Left ventricle myocardium inferior (tissue), 1 donor: ENCODE measurements around the gene GRIN2C. TPM values are rescaled to one million over a fixed set of nuclear protein-coding genes. Genes with fewer than 3 reads are reported as not detected.

Experiments
- DNase-seq: peaks from one replicate; pipeline ENCODE4 v3.0.0-alpha.2; 2020
- H3K27ac ChIP-seq: fragments of 200-600 bp; replicated peaks from 2 replicates; pipeline ENCODE4 v1.8.0; 2021
- H3K27me3 ChIP-seq: fragments of 200-600 bp; 2 replicates; pipeline ENCODE4 v1.8.0; 2021; ENCODE audit warnings: low read depth
- H3K36me3 ChIP-seq: fragments of 200-600 bp; 2 replicates; pipeline ENCODE4 v1.8.0; 2021
- H3K4me1 ChIP-seq: fragments of 200-600 bp; 2 replicates; pipeline ENCODE4 v1.8.0; 2021
- H3K4me3 ChIP-seq: fragments of 200-600 bp; 2 replicates; pipeline ENCODE4 v1.8.0; 2021; ENCODE audit warnings: mild to moderate bottlenecking, moderate library complexity
- H3K9me3 ChIP-seq: fragments of 200-600 bp; replicated peaks from 2 replicates; pipeline ENCODE4 v1.8.0; 2021
- intact Hi-C: fragments of 100-400 bp; cut with micrococcal nuclease; formaldehyde crosslinking; loops from one replicate; pipeline ENCODE4 v1.11.0; 2022
- total RNA-seq: library from RNA; stranded (reverse); fragmentation: NEBNext Ultra II Directional; extraction: Animal tissue kit (Norgen Biotek cat#: 25700); gene quantifications from one replicate; pipeline ENCODE4 v1.2.1, GENCODE V29; 2021
- TF ChIP-seq, protein P1 (sequence below): fragments of 200-600 bp; IDR thresholded peaks from 2 replicates; pipeline ENCODE4 v1.8.0; 2021; ENCODE audit warnings: antibody characterized with exemption, mild to moderate bottlenecking, borderline replicate concordance
- donor health status: DM: no; HTN: yes; CAD: no; lungs with severe emphysema.

GRIN2C gene
- total RNA-seq, 1 donor from 2014 or later, result 0.52 TPM

DNA sequence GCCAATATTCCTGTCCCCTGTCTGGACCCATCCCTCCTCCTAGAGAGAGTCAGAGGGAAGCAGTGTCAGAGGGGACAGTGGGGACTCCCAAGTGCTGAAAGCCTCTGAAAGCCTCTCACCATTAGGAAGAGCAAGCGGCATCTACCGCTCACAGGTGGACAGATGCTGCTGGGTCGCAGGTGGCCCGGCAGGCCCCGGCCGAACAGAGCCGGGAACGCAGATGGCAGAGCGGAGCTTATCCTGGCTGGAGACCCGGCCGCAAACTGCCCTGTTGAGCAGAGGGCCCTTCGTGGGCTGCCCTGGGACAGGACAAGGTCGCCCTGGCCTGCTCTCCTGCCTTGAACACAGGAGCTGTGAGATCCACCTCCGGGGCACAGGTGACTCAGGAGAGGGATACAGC is 60.6 kb downstream of the GRIN2C start:
- H3K27ac ChIP-seq, result no peak overlapping the region
- no peak overlapping the region for H3K4me3 ChIP-seq
- H3K27me3 ChIP-seq, result no peaks in the 10 kb centered on the region
- no peak for DNase-seq
- H3K4me1 ChIP-seq, result peaks cover 11% of the 10 kb centered on the region
- TF ChIP-seq, protein P1, sequence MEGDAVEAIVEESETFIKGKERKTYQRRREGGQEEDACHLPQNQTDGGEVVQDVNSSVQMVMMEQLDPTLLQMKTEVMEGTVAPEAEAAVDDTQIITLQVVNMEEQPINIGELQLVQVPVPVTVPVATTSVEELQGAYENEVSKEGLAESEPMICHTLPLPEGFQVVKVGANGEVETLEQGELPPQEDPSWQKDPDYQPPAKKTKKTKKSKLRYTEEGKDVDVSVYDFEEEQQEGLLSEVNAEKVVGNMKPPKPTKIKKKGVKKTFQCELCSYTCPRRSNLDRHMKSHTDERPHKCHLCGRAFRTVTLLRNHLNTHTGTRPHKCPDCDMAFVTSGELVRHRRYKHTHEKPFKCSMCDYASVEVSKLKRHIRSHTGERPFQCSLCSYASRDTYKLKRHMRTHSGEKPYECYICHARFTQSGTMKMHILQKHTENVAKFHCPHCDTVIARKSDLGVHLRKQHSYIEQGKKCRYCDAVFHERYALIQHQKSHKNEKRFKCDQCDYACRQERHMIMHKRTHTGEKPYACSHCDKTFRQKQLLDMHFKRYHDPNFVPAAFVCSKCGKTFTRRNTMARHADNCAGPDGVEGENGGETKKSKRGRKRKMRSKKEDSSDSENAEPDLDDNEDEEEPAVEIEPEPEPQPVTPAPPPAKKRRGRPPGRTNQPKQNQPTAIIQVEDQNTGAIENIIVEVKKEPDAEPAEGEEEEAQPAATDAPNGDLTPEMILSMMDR, result no peak
- intact Hi-C loops, result loop anchor here (5.0 kb wide), 1 partner anchor 63 kb away; no protein-coding TSS in a partner anchor
- no peaks in the 10 kb centered on the region for H3K9me3 ChIP-seq
- H3K36me3 ChIP-seq, result peaks cover 71% of the 10 kb centered on the region

- Histone ChIP-seq H3K27me3 (no peaks in the 10 kb centered on the region), H3K36me3 (peaks cover 79% of the 10 kb centered on the region), H3K27ac (no peak overlapping the region), H3K9me3 (no peaks in the 10 kb centered on the region), H3K4me3 (no peak overlapping the region), H3K4me1 (peaks cover 11% of the 10 kb centered on the region)
- intact Hi-C loops, result loop anchor here (5.0 kb wide), 1 partner anchor 64 kb away; no protein-coding TSS in a partner anchor
- TF ChIP-seq, protein P1, result no peak
- no peak for DNase-seq
Measured at GRCh38 chr17:74798239-74798707, 61.4 kb downstream of the GRIN2C start.

DNA sequence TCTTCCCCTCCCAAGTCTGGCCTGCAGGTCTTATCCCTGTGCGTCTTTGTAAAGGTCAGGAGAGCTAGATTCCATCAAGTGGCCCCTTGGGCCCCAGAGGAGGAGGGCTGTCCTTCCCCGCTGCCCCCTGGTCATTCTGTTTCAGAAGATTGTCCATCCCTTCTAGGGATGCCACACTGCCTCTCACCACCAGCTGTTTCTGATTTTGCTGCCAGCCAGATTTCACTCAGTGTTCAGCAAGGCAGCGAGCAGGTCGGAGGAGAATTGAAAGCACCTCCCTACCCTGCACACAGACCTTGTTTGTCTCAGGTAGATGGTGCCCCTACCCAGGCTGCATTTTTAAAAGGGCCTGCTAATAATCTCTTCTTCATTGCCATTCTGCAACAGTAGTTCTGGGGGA is 61.9 kb downstream of the GRIN2C start:
- Histone ChIP-seq H3K9me3 (no peaks in the 10 kb centered on the region), H3K4me1 (peaks cover 11% of the 10 kb centered on the region), H3K4me3 (no peak overlapping the region), H3K27ac (no peak overlapping the region), H3K36me3 (peaks cover 81% of the 10 kb centered on the region), H3K27me3 (no peaks in the 10 kb centered on the region)
- TF ChIP-seq, protein P1, result no peak
- intact Hi-C loops, result loop anchor here (5.0 kb wide), 1 partner anchor 64 kb away; no protein-coding TSS in a partner anchor
- DNase-seq, result no peak

- Histone ChIP-seq H3K27ac (no peak overlapping the region), H3K36me3 (peaks cover 87% of the 10 kb centered on the region), H3K4me3 (no peak overlapping the region), H3K27me3 (no peaks in the 10 kb centered on the region), H3K4me1 (peaks cover 11% of the 10 kb centered on the region), H3K9me3 (no peaks in the 10 kb centered on the region)
- intact Hi-C loops, result loop anchor here (5.0 kb wide), 1 partner anchor 65 kb away; no protein-coding TSS in a partner anchor
- DNase-seq, result no peak
- TF ChIP-seq, protein P1, result no peak
Measured at GRCh38 chr17:74796866-74797265, 62.8 kb downstream of the GRIN2C start.

GRCh38 chr17:74796211-74796610 is 63.5 kb downstream of the GRIN2C start:
- intact Hi-C loops, result loop anchor here (5.0 kb wide), 1 partner anchor 66 kb away; no protein-coding TSS in a partner anchor
- H3K36me3 ChIP-seq, result peaks cover 82% of the 10 kb centered on the region
- peaks cover 13% of the 10 kb centered on the region for H3K4me1 ChIP-seq
- no peak for DNase-seq
- H3K4me3 ChIP-seq, result no peak overlapping the region
- no peaks in the 10 kb centered on the region for H3K27me3 ChIP-seq
- no peaks in the 10 kb centered on the region for H3K9me3 ChIP-seq
- no peak overlapping the region for H3K27ac ChIP-seq
- TF ChIP-seq, protein P1, result no peak
